Bronchial epithelial cell (primary cell): ENCODE results near the gene IFIT1B. TPM values are rescaled to one million over a fixed set of nuclear protein-coding genes. Genes with fewer than 3 reads are reported as not detected.

Experiments
- DNase-seq: peaks from one replicate; pipeline ENCODE4 v3.0.0-alpha.2; 2010; ENCODE audit warnings: low read depth
- FAIRE-seq: peaks from 2 replicates; lab custom pipeline; 2011; peaks lifted over from hg19 to GRCh38; lab: Jason Lieb, UNC
- H3K27me3 ChIP-seq: 2 replicates; pipeline ENCODE4 v1.5.1; 2011; ENCODE audit warnings: low read length; ENCODE audit not compliant: control insufficient read depth, insufficient read depth
- H3K36me3 ChIP-seq: 2 replicates; pipeline ENCODE4 v1.5.1; 2011; ENCODE audit warnings: low read length; ENCODE audit not compliant: control insufficient read depth, insufficient read depth
- H3K4me3 ChIP-seq: 2 replicates; pipeline ENCODE4 v1.5.1; 2011; ENCODE audit warnings: mild to moderate bottlenecking, low read depth, low read length, control low read depth
- CTCF ChIP-seq: IDR thresholded peaks from 2 replicates; pipeline ENCODE4 v1.5.1; 2011; ENCODE audit warnings: mild to moderate bottlenecking, moderate library complexity, low read length, control low read depth, inconsistent platforms; ENCODE audit not compliant: insufficient read depth, severe bottlenecking
- total RNA-seq: library from RNA; depleted of rRNA; stranded (reverse); fragments of >200 nt; gene quantifications from 2 replicates; pipeline ENCODE4 v1.2.1, GENCODE V29; 2014

The IFIT1B gene
- total RNA-seq, 1 donor from 2014 or later: not detected

GRCh38 chr10:89342206-89342958 is 35.5 kb upstream of the IFIT1B start:
- DNase-seq (peak; percentile 58), FAIRE-seq (no peak)
- TF ChIP-seq CTCF: no peak
- Histone ChIP-seq H3K27me3 (no peaks in the 10 kb centered on the region), H3K36me3 (no peaks in the 10 kb centered on the region), H3K4me3 (no peak overlapping the region)

- DNase-seq (no peak), FAIRE-seq (no peak)
- H3K27me3 ChIP-seq: no peaks in the 10 kb centered on the region
- no peaks in the 10 kb centered on the region for H3K36me3 ChIP-seq
- H3K4me3 ChIP-seq: no peak overlapping the region
- no peak for TF ChIP-seq CTCF
These were observed 34.6 kb upstream of the IFIT1B start for GRCh38 chr10:89343089-89343767.

- Histone ChIP-seq H3K27me3 (no peaks in the 10 kb centered on the region), H3K4me3 (no peak overlapping the region), H3K36me3 (no peaks in the 10 kb centered on the region)
- DNase-seq: no peak
- FAIRE-seq: no peak
- no peak for TF ChIP-seq CTCF
These were observed 33.7 kb upstream of the IFIT1B start for GRCh38 chr10:89344156-89344555.

GRCh38 chr10:89345367-89346000 is 32.4 kb upstream of the IFIT1B start:
- DNase-seq: no peak
- TF ChIP-seq CTCF: no peak
- no peak for FAIRE-seq
- no peaks in the 10 kb centered on the region for H3K27me3 ChIP-seq
- H3K36me3 ChIP-seq: no peaks in the 10 kb centered on the region
- H3K4me3 ChIP-seq: no peak overlapping the region

GRCh38 chr10:89346405-89347254 is 31.2 kb upstream of the IFIT1B start:
- Histone ChIP-seq H3K27me3 (no peaks in the 10 kb centered on the region), H3K4me3 (no peak overlapping the region), H3K36me3 (no peaks in the 10 kb centered on the region)
- TF ChIP-seq CTCF: no peak
- FAIRE-seq (no peak), DNase-seq (peak; percentile 86)
